Neuron (in vitro differentiated cells): ENCODE measurements around the gene TCEAL3.
A peak's percentile ranks its signal among the peaks of the same experiment; 100 is the strongest.
"Not testable (repeated sequence)": the region's sequence is repeated elsewhere in the genome, so short reads cannot be mapped to it uniquely, and the experiment has no call there.

ENCODE experiments used
- H2AFZ ChIP-seq: one replicate; pipeline ENCODE4 v1.6.1; 2013; ENCODE audit warnings: low read depth, mild to moderate bottlenecking, inconsistent platforms, low read length, moderate library complexity
- H3K27me3 ChIP-seq: one replicate; pipeline ENCODE4 v1.6.1; 2013; ENCODE audit warnings: low read length; ENCODE audit not compliant: insufficient read depth
- H3K36me3 ChIP-seq: one replicate; pipeline ENCODE4 v1.6.1; 2013; ENCODE audit warnings: low read length; ENCODE audit not compliant: insufficient read depth
- H3K4me1 ChIP-seq: one replicate; pipeline ENCODE4 v1.6.1; 2013; ENCODE audit warnings: low read length; ENCODE audit not compliant: insufficient read depth
- H3K4me3 ChIP-seq: 2 replicates; pipeline ENCODE4 v1.5.1; 2013; ENCODE audit warnings: mild to moderate bottlenecking, low read length, moderate library complexity
- H3K9me3 ChIP-seq: one replicate; pipeline ENCODE4 v1.6.1; 2013; ENCODE audit warnings: low read length

Gene TCEAL3

DNA sequence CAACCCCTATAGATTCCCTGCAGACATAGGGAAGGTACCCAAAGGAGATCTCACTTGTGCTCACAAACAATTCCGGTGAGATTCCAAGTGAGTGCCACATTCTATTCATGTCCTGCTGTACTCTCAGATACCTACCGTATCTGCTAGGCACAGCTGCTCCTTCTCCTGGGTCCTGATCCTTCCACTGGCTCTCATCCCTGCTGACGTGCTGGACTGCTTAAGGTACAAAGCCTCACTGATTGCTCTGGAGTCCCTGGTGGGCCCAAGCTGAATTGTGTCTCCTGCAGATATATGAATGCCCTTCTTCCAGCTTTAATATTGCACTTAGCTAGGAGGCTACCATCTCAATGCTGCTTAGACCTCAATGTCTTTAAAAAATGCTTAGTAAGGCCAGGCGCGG, 23.4 kb downstream of the TCEAL3 start:
- H3K27me3 ChIP-seq: no peaks in the 10 kb centered on the region
- no peaks in the 10 kb centered on the region for H3K36me3 ChIP-seq
- no peak overlapping the region for H2AFZ ChIP-seq
- no peaks in the 10 kb centered on the region for H3K9me3 ChIP-seq
- H3K4me3 ChIP-seq: no peak overlapping the region
- H3K4me1 ChIP-seq: peaks cover 4% of the 10 kb centered on the region

DNA sequence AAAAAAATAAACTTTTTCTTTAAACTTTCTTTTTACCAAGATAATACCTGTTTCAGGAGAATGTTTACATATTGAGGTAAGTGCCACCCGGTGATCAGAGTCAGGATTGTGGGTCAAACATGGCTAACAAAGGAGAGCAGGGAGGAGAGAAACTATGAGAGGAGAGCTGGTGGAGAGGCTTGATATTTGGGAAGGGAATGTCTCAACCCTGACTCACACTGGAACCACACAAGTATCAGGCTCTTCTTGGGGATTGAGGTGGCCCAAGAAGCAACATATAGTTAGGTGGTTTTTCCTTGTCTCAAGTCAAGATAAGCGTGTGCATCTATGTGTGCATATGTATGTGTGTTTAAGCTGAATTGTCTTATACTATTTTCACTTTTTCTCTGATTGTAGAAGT, 27.7 kb downstream of the TCEAL3 start:
- H3K27me3 ChIP-seq: no peaks in the 10 kb centered on the region
- H2AFZ ChIP-seq: no peak overlapping the region
- no peak overlapping the region for H3K4me3 ChIP-seq
- peaks cover 18% of the 10 kb centered on the region for H3K4me1 ChIP-seq
- H3K9me3 ChIP-seq: no peaks in the 10 kb centered on the region
- no peaks in the 10 kb centered on the region for H3K36me3 ChIP-seq

DNA sequence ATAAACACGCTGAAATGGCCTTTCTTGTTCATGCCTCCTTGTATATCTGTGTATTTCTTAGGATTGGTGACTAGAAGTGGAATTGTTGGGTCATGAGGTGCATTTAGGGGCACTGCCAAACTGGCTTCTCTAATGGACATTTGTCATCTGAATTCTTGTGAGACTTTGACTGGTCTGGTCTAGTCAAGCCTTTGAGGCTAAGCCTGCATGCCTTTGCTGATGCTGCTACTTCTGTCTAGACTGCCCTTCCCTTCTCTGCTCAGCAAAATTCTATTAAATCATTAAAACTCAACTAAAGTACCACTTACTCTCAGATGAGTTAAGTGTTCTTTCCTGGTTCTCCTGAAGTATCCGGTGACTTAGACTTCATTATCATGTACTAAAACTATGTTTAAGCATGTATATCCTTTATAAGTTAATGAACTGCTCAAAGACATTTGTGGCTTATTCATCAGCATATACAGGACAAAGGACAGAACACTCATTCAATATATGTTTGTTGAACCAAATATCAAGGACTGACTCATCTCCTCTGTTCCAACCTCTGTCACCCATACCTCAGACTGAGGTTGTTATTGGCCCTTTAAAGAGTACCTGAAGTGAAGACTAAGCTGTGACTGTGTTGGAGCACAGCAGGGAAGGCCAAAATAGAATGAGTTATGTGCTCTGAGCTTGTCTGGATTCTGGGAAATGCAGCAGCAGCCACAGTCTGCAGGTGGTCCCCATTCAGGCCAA, 30.0 kb downstream of the TCEAL3 start:
- H3K9me3 ChIP-seq: no peaks in the 10 kb centered on the region
- H3K4me3 ChIP-seq: no peak overlapping the region
- peaks cover 20% of the 10 kb centered on the region for H3K4me1 ChIP-seq
- no peak overlapping the region for H2AFZ ChIP-seq
- no peaks in the 10 kb centered on the region for H3K36me3 ChIP-seq
- H3K27me3 ChIP-seq: no peaks in the 10 kb centered on the region

DNA sequence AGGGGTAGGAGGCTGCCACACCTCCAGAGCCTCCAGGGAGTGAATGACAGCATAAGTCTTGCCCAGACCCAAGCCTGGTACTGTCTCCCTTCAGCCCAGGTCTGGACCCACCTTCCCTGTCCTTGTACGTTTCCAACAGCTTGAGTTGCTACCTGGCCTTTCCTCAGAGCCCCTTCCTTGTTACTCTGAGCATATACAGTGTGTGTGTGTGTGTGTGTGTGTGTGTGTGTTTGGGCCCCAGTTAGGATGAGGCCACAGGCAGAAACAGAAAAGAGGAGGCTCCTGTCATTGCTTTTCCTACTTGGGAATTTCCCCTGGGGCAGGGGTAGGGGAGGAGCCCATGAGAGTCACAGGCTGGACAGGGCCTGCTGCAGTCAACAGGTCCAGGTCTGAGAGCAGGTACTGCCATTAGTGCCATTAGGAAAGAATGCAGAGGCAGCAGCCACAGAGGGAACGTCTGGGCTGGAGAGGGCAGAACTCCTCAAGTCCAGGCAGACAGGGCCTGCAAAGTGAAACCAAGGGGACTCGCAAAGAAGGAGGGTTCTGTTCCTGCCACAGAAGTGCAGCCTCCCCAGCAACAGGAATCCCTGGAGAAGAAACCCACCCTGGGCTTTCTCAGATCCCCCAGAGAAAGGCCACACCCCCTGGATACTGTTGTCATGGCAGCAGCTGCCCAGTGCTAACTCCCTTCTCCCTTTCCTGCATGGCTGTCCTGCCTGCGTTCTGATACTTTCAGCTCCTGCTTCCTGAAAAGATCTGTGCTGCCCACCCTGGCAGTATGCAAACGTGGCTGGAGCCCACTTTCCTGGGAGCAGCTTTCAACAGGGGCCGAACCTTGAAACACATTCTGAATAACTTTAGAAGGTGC, 30.9 kb downstream of the TCEAL3 start:
- H3K27me3 ChIP-seq, H3K36me3 ChIP-seq, H3K9me3 ChIP-seq: not testable (repeated sequence)
- H3K4me1 ChIP-seq: peaks cover 20% of the 10 kb centered on the region
- H3K4me3 ChIP-seq: peak overlapping the region; percentile 34
- H2AFZ ChIP-seq: peak overlapping the region; percentile 68

DNA sequence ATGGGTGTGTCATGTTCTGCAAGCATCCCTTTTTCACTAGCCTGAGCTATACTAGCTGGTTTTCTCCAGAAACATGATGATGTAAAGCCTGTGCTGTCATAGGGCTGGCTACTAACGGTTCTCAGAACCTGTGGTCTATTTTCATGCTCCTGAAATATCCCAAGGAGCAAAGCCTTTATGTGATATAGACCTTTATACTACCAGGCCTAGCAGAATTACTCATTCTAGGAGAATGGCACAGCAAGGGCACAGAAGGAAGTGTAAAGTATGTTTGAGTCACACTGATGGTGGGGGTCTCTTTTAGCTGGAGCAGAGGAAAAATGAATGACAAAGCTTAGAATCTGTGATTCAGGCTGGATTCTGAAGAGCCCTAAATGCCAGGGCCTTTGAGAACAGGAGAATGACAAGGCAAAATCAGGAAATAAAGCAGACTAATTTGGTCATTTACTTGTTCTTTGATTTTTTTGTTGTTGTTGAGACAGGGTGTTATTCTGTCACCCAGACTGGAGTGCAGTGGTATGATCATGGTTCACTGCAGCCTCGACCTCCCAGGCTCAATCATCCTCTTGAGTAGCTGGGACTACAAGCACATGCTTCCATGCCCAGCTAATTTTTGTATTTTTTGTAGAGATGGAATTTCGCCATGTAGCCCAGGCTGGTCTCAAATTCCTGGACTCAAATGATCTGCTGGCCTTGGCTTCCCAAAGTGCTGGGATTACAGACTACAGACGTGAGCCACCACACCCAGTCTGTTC, 32.8 kb downstream of the TCEAL3 start:
- Histone ChIP-seq H3K9me3 (no peaks in the 10 kb centered on the region), H3K27me3 (no peaks in the 10 kb centered on the region), H3K4me1 (peaks cover 20% of the 10 kb centered on the region), H3K4me3 (no peak overlapping the region), H2AFZ (no peak overlapping the region), H3K36me3 (no peaks in the 10 kb centered on the region)

DNA sequence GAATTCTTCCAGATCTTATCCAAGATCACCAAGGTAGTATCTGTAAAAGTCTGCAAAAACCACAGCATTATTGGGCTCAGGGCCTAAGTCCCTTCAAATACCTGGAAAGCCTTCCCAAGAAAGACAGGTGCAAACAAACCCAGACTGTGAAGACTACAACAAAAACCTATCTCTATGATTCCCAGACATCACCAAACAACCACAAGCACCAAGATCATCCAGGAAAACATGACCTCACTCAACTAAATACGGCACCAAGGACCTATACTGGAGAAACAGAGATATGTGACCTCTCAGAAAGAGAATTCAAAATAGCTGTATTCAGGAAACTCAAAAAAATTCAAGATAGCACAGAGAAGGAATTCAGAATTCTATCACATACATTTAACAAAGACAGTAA, 36.4 kb downstream of the TCEAL3 start:
- Histone ChIP-seq H2AFZ (no peak overlapping the region), H3K36me3 (no peaks in the 10 kb centered on the region), H3K9me3 (no peaks in the 10 kb centered on the region), H3K4me1 (peaks cover 13% of the 10 kb centered on the region), H3K4me3 (no peak overlapping the region), H3K27me3 (no peaks in the 10 kb centered on the region)

DNA sequence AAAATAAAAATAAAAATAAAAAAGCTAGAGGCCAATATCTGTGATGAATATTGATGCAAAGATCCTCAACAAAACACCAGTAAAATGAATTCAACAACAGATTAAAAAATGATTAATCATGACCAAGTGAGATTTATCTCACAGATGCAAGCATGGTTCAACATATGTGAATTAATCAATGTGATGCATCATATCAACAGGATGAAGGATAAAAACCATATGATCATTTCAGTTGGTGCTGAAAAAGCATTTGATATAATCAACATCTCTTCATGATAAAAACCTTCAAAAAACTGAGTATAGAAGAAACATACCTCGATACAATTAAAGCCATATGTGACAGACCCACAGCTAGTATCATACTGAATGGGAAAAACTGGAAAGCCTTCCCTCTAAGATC, 39.9 kb downstream of the TCEAL3 start:
- no peak overlapping the region for H2AFZ ChIP-seq
- no peaks in the 10 kb centered on the region for H3K9me3 ChIP-seq
- H3K27me3 ChIP-seq: no peaks in the 10 kb centered on the region
- no peaks in the 10 kb centered on the region for H3K4me1 ChIP-seq
- H3K36me3 ChIP-seq: no peaks in the 10 kb centered on the region
- H3K4me3 ChIP-seq: no peak overlapping the region

DNA sequence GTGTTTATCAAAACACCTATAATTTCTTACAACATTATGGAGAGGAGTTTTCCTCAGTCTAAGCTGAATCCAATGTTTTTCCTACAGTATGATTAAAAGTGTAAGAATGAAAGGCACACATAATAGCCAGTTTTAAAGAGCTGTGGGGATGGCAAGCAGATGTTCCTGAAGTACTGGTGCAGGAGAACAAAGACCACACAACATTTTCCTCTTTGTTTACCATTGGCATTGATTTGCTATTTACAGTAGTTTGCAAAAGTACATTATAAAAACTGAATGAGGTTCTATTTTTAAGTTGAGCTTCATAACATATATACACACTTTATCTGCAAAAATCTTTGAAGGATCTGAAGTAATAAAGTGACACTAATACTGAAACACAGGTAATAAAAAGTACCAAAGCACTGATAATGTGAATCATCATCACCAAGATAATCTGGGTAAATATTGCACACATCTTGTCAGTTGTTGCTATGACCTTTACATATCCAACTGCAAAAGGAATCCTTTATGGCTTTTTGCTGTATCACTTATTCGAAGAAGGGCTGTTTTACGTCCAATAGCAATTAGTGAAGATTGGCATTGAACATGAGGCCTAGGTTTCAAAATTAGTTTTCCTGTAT, 43.5 kb downstream of the TCEAL3 start:
- Histone ChIP-seq H3K36me3 (no peaks in the 10 kb centered on the region), H3K9me3 (no peaks in the 10 kb centered on the region), H3K4me3 (no peak overlapping the region), H3K4me1 (no peaks in the 10 kb centered on the region), H3K27me3 (no peaks in the 10 kb centered on the region), H2AFZ (no peak overlapping the region)

DNA sequence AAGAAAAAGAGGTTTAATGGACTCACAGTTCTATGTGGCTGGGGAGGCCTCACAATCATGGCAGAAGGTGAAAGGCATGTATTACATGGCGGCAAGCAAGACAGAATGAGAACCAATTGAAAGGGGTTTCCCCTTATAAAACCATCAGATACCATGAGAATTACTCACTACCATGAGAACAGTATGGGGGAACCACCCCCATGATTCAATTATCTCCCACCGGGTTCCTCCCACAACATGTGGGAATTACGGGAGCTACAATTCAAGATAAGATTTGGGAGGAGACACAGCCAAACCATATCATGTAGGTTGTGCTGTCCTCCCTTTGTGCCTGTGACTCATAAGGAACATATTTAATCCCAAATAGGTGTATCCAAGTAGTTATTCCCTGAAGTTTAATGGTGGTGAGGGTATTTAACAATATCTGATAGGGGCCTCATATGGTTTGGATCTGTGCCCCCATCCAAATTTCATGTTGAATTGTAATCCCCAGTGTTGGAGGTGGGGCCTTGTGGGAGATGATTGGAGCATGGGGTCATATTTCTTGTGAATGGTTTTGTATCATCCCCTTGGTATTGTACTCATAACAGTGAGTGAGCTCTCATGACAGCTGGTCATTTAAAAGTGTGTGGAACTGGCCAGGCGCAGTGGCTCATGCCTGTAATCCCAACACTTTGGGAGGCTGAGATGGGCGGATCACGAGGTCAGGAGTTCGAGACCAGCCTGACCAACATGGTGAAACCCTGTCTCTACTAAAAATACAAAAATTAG, 47.7 kb downstream of the TCEAL3 start:
- not testable (repeated sequence) for H3K27me3 ChIP-seq, H3K36me3 ChIP-seq, H3K4me3 ChIP-seq, H2AFZ ChIP-seq, H3K4me1 ChIP-seq, H3K9me3 ChIP-seq

DNA sequence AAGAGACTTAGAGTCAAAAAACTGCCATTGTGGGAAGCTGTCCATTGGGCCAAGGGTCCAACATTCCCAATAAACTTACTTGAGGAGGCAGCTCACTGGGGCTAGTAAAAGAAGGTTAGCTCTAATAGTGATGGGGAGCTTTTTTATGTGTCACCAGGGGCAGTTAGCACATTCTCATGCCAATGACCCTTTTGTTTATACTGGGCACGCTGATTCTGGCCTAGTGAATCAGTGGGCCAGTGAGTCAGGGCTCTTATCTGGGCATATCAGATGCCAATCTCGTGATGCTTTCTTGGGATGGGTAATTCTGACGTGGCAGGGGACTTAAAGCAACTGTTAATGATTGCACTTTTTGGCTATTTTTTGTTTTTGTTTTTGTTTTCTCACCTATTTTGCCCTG, 48.9 kb downstream of the TCEAL3 start:
- Histone ChIP-seq H3K27me3 (peaks cover 6% of the 10 kb centered on the region), H3K4me1 (no peaks in the 10 kb centered on the region), H3K36me3 (no peaks in the 10 kb centered on the region), H3K9me3 (no peaks in the 10 kb centered on the region), H3K4me3 (no peak overlapping the region), H2AFZ (no peak overlapping the region)

DNA sequence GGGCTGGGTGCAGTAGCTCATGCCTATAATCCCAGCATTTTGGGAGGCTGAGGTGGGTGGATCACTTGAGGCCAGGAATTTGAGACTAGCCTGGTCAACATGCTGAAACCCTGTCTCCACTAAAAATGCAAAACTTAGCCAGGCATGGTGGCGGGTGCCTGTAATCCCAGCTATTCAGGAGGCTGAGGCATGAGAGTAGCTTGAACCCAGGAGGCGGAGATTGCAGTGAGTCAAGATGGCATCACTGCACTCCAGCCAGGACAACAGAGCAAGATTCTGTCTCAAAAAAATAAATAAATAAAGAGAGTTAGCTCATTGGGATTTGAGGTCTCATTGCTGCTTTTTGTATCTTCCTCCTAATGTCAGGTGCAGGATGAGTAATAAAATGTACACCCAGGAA, 49.3 kb downstream of the TCEAL3 start:
- not testable (repeated sequence) for H3K9me3 ChIP-seq

DNA sequence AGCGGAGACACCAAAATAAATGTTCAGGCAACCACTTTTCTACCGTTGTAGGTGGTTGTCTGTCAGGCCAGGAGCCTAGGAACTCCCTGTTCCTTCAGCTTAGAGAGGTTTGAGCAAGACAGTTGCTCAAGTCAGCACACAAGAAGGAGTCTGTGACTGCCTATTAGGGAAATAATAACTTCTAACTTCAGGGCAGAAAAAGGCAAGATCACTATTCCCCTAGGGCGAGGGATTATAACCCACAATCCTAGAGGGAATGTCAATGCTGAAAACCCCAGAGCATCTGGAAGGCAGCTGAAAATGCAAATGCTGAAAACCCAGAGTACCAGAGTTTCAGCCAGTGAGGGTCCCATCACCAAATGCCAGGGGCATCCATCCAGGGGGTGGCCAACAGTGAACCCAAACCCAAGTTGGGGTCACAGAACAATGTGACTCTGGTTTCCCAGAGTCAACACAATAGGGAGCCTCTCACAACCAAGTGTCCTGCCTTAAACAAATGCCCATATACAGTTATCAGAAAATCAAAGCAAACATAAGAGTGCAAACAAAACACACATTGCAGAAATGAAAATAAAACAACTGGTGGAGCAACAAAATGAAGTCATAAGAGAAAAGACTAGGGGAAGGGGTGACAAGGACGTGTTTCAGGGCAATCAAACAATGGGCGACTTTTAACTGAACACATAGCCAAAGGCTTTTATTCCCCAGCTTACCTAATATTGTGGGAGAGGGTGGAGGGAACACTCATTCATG, 51.1 kb downstream of the TCEAL3 start:
- no peak overlapping the region for H2AFZ ChIP-seq
- H3K4me3 ChIP-seq: no peak overlapping the region
- no peaks in the 10 kb centered on the region for H3K9me3 ChIP-seq
- peaks cover 12% of the 10 kb centered on the region for H3K27me3 ChIP-seq
- H3K4me1 ChIP-seq: no peaks in the 10 kb centered on the region
- no peaks in the 10 kb centered on the region for H3K36me3 ChIP-seq

More for the DNA sequence above, 49.3 kb downstream of the TCEAL3 start:
- not testable (repeated sequence) for H3K36me3 ChIP-seq, H3K27me3 ChIP-seq, H3K4me1 ChIP-seq, H3K4me3 ChIP-seq, H2AFZ ChIP-seq
